NCI-H146 treated with DMSO at 0.1 percent for 48 hours (cell line): ENCODE measurements around the gene MAML2.

Experiments used
- DNase-seq: peaks from one replicate; lab custom pipeline; 2025; ENCODE audit not compliant: unreplicated experiment; lab: John Stamatoyannopoulos, UW

MAML2 gene

DNA sequence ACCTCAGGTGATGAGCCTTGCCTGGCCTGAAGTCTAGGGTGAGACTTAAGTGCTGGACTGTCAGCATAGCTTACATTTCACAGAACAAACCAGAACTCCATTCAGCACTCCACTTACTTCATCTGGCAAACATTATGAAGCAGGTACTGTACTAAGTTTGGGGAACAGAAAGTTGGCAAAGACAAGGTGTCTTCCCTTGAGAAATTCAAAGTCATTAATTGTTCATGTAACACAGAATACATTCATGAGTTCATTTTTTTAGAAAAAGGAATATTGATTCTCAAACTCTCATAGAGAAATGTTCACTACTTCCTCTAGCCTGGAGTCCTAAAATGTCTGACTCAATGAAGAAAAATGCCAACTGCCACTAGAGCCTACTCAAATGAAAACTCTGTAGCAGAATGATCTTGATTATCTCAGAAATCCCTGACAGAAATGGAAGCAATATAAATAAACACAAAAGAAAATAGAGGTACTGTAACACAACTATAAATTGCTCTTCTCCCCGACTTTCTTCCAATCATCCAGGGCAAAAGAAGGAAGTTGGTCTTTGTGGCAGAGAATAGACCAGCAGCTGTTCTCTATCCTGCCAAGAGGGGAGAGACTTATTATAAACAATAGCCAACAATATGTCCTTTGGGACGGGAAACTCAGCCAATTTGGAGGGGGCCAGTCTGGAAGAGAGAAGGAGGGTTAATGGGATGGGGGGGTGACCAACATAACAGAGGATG is 289.9 kb downstream of the MAML2 start:
- DNase-seq = no peak

DNA sequence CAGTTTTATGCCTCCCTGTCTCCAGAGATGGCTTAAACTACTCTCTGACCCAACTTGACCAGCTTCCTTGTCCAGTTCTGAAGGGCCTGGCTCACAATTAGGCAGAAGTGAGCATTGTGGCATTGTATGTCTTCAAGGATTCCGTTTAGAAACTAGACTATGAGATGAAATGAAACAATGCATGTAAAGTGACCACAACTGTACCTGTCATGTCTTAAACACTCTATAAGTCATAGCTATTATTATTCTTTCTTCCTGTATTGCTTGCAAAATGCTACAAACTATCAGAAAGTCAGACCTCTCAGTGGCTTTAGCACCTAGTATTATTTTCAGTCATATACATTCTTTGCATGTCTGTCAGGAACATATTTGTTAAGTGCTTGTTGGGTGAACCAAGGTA is 291.2 kb downstream of the MAML2 start:
- no peak for DNase-seq

DNA sequence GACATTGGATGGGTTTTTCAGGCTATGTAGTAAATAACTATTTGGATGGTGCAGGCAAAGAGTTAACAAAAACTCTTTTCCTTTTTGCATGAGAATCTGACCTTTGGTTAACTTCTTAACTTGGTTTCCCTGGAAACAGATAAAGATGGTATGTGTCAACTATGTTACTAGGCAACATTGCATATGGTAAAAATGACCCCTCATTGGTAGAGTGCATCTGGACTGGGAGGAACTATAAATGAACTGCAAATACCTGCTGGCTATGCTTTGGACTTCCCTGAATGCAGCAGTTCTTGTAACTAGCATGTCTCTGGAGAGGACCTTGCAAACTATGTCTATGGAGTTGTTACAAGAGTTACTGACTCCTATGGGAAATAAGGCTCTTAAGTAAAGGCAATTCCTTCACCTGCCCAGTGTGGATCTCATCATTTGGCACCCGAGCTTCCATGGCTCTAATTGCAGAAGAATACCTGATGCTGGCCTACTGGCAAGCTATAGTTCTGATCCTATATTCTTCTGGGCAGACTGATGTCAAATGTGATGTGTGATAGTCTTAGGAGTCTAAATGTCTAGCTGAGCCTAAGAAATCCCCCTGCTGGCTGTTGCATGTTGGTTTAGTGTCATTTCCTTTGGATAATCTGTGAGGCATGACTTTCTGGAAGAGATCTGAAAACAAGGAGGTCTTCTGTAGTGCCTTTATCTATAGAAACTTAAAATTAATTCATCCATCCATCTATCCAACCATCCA is 292.4 kb downstream of the MAML2 start:
- no peak for DNase-seq

DNA sequence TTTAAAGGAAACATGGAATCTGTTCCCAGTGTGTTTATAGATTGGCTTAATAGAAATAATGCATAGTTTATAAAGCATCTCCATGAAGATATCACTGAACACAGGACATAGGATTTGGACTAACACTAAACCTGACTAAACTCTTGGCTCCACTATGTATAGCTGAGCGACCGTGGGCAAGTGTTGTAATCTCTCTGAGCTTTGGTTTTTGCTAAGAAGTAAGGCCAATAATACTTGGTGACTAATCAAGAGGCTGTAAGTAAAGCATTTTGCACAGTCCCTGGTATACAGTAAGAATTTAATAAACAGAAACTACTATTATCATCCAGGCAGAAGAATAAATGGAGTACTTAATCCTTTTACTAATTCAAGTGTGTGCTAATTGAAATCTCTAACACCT is 293.6 kb downstream of the MAML2 start:
- no peak for DNase-seq

DNA sequence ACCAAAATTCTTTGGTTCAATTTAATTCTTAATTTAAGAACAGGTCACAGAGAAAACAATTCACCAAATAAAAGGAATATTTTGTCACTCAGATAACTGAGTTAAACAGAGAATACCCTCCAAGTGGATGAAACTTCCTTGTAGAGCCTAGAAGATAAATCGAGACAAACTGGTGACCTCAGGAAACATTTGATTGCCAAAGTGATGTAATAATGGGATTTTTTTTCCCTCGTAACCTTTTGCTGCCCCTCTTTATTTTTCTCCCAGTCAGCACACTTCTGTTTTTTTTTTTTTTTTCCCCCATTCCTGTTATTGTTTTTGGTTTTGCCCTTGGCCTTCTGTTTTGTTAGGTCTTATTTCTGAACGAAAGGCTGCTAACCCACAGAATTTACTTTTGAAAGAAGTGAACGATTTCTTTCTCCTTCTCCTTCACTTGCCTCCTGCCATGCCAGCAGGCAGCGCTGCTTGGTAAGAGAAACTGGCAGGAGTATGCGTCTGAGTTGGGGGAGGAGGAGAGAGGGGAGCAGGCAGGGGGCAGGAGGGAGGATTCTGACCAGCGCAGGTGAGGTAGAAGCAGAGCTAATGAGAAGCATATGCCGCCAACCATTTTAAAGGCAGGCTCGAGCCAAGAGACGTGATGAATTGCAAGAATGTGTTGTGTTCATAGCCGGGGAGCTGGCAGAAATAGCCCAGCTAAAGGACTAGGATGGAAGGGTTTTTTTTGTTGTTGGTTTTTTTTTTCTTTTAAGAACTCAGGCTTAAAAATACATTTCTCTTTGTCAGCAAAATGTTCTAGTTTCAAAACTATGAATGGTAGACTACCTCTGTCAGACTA is 297.2 kb downstream of the MAML2 start:
- DNase-seq = no peak

DNA sequence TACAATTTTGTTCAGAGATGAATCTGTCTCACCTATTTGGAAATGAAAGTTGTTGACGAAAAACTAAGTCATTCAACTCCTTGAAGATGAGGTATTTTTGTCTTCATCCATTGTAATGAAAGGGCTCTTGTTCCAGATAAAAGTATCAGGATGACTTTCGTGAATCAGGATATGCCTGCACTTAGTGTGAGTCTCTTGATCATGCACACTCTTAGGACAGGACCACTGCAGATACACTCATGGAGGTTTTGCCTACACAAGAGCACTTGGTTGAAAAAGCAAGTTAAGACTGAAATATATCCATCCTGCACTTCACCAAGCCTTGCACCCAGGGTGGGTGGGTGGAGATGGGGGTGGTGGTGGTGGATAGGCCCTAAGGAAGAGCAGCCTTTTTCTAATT is 298.2 kb downstream of the MAML2 start:
- no peak for DNase-seq

DNA sequence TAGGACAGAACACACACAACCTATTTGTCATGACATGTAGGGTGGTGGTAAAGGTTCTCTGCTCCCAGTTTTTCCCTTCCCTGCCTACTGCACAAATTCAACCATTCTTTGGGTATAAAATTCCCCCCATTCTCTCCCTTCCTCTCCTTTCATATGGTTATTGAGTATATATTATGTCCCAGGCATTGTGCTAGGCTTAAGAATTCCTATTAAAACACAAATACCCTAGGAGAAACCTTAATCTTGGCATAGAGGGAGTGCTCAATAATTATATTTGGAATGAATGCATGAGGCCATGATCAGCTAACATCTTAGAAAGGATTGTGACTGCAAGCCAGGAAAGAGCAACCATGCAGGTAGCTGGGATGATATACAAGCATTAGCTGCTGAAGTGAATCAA is 298.7 kb downstream of the MAML2 start:
- DNase-seq = no peak

DNA sequence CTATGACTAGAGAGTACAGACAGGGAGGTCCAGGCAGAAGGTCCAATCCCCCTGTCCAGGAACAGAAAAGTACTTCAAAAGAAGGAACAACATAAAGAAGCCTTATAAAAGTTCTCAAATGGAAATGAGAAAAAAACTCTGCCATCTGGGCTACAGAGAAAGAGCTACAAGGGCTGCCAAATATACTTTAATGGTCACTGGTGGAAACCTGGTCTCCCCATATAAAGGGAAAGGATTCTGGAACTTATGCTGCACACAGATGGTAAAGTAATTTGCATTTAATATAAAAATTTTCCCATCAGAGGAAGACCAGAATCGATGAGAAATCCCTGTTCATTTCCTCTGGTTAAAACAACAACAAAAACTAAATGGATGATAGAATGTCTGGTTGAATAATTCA is 299.7 kb downstream of the MAML2 start:
- DNase-seq = no peak

DNA sequence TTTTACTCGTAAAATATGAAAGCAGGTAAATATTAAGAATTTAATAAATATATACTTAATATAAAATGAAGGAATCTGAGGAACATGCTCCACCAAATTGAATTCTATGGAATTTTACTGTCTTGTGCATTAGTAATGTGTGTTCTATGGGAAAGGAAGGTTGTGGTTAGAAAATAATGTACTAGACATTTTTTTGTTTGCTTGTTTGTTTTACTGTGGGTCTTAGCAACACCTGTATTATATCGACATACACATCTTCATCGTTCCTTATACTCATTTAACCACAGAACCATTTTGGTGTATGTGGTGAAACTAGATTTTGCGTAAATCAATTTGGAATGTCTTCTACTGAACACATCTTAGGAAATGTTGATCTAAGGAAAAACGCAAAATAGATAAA is 304.9 kb downstream of the MAML2 start:
- no peak for DNase-seq

DNA sequence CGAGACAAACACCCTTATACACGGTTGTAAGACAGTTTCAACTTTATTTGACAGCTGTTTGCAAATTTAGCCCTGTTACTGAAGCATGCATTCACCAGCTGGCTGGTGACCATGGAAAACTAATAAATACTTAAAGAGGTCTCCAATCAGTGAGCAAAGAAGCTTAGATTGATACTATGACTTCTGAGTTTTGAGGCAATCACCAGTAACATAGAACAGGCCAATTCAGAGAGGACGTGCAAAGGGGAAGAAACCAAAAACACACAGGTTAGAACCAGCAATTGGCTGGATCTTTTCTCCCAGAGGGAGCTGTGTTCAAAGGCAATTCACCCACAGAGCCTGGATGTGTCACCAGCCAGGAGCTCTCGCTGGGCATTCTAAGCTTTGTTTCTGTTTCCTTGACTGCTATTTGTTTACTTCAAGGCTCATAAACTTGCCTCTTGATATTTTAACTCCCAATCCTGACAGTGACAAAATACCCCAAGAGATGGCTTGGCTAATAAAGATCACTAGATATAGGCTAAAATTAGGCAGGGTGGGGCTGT is 305.5 kb downstream of the MAML2 start:
- no peak for DNase-seq

DNA sequence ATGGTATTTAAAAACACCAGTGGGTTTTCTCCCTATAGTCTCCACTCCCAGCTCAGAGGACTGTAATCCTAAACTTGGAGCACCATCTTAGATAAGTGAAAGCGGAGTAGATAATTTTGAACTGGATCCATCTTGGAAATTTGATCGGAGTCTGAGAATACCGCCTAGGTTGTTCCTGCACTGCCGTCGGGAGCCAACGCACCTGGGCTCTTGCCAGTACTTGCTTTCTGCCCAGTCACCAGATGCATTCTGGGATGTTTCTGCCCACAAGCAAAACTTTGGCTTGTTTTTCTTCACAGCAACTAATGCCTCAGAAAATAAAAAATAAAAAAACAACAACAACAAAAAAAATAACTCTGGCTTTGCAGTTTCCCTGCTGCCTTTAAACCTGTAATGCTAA is 306.1 kb downstream of the MAML2 start:
- DNase-seq = no peak

DNA sequence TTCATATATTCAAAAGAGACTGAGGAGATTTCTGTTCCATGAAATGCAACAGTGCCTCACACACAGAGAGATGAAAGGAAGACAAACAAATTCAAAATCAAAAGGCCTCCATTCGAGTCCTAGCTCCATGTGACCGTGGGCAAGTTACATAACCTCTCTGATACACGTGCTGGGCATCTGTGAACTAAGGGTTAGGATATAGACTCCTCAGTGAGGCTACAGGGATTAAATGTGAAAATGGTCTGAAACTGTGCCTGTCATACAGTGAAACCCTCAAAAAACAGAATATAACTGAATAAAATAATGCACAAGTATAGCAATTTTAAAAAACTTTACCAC is 307.3 kb downstream of the MAML2 start:
- DNase-seq = no peak

DNA sequence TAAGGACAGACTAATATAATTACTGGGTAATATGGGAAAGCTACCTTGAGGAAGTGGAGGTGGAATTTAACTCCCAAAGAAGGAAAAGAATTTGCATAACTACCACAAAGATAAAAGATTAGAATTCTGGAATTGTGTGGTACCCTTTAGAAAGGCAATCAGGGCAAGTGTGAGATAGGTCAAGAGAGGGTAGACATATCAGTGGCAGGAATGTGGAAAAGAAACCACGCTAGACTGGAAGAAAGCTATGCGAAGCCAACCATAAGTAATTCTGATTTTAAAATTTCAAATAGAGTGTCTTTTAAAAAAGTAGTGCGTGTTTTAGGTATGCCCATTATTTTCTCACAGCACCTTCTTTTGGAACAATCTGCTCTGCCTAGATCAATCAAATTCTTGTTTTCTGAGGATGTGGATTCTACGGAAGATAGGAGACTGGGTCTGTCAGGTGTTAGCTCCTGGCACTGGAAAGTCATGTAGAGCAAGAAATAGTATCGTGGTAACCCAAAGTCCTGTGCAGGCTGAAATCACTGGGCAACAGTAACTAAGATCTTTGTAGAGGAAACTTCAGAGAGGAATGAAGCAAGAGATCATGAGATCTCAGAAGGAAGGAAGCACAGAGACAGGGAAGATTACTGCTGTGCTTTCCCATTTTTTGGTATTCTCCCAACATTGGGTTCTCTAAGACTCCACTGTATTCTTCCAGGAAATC is 307.8 kb downstream of the MAML2 start:
- no peak for DNase-seq

DNA sequence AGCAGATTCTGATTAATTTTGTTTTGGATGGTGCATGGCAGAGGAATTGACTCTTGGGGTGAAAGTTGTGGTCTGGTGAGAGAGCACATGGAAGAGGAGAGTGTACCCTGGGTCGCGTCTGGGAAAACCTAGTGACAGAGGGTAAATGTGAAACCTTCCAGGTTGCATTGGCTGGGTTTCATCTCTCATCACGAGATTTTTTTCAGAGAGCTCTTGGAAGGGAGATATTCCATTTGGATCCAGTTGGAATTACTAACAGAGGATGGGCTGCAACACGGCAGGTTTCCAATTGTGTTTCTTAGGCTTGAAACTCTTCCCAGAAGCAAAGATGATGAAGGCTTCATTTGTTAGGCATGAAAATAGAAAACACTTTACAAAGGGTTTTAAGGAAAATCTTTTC is 309.4 kb downstream of the MAML2 start:
- no peak for DNase-seq

DNA sequence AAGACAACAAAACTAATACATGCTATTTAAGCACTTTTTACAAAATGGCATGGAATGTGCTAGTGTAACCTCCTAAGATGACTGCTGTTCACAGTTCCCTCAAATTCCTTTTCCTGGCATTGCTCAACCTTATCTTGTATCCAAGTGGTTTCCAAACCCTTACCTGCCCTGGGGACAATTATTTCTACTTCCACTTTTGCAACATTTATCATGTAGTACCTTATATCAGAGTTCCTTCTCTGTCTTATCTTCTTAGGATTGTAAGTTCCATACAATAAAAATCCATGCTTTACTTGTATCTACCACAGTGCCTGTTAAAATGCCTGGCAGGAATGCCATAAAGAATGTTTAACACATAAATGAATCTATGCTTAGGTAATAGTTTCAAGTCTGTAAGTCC is 309.9 kb downstream of the MAML2 start:
- no peak for DNase-seq

DNA sequence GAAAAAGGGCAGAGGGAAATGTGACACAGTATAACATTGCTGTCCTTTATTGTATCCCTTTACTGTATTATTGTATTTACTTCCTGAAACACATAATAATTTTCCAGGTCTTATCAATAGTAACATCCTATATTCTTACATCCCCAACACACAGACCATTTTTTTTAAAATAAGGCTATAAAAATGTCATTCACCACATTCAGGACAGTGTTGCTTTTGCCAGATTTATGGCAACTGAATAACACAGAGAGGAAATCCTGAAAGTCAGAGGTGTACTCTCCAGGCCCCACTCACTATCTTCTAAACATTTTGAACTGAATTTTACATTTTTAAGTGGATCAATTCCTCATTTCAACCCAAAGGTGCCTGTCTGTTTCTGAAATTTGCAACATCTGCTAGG is 314.2 kb downstream of the MAML2 start:
- no peak for DNase-seq

DNA sequence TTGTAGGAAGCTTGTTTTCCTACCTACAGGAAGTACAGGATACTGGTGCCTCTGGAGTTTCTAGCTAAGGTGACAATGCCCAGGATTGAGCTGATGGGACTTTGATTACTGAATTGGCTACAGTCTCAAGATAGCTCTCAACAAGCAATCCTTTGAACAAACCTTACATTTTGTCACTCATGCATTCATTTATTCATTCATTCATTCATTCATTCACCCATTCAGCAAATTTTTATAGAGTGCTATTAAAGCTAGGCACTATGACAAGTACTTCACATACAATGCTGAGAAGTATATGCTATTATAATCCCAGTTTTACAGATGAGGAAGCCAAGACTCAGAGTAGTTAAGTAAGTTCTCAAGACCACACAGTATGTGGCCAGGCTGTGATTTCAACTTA is 316.0 kb downstream of the MAML2 start:
- no peak for DNase-seq

DNA sequence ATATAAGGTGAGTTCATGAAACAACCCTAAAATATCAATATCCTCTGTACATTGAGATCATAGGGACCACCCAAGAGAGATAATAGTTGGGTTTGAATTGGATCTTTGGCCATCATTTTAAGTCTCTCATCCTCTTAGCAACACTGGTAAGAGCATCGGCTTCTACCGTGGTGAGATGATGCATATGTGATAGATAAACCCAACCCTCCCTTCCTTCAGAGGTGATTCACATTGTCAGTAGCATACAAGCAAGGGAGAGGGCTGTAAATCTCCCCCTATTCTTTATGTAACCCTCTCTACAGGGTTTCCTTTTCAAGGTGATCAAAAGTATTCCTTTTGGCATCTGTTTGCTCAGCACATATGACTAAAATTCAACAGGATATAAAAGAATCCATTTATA is 316.7 kb downstream of the MAML2 start:
- DNase-seq = no peak

DNA sequence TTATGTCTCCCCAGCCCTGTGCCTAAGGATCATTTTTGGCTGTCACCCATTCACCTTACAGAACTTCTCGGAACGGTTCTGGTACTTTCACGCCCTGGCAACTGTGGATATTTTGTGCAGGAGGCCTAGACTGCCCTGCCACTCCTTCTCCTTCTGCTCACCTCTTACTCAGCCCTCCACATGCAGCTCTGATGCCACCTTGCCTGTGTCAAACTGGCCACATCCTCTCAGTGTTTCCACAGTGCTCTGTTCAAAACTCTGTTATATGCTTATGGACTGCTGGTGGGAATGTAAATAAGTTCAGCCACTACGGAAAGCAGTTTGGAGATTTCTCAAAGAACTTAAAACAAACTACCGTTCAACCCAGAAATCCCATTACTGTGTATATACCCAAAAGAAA is 318.3 kb downstream of the MAML2 start:
- no peak for DNase-seq

DNA sequence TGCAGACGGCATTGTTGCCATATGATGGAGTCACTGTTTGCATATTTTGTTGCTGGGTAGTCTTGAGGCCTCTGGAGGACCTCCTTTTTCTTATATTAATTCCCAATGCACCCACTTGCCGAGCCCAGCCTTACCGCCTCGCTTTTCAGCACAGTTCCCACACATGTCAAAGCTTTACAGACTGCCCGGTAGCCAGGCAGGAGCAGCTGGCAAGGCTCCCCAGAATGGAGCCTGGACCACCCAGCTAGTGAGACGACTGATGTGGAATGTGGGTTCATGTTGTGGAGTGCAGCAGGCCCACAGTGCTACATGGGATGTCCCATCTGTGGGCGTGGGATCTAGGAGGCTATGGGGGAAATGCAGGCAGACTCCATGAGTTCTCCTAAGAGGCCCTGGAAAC is 319.7 kb downstream of the MAML2 start:
- no peak for DNase-seq
